Stimulated activated CD4-positive, alpha-beta T cell treated with anti-CD3 and anti-CD28 coated beads, Interleukin-4, amount 100 ng/mL, for 24 hours (primary cell): ENCODE data around the gene EGFLAM.
A peak's percentile ranks its signal among the peaks of the same experiment; 100 is the strongest.

Experiments
- DNase-seq: peaks from one replicate; pipeline ENCODE4 v3.0.0-alpha.2; 2020

EGFLAM gene

GRCh38 chr5:38423276-38424147 lies 165.2 kb downstream of the EGFLAM start:
- DNase-seq: no peak

DNA sequence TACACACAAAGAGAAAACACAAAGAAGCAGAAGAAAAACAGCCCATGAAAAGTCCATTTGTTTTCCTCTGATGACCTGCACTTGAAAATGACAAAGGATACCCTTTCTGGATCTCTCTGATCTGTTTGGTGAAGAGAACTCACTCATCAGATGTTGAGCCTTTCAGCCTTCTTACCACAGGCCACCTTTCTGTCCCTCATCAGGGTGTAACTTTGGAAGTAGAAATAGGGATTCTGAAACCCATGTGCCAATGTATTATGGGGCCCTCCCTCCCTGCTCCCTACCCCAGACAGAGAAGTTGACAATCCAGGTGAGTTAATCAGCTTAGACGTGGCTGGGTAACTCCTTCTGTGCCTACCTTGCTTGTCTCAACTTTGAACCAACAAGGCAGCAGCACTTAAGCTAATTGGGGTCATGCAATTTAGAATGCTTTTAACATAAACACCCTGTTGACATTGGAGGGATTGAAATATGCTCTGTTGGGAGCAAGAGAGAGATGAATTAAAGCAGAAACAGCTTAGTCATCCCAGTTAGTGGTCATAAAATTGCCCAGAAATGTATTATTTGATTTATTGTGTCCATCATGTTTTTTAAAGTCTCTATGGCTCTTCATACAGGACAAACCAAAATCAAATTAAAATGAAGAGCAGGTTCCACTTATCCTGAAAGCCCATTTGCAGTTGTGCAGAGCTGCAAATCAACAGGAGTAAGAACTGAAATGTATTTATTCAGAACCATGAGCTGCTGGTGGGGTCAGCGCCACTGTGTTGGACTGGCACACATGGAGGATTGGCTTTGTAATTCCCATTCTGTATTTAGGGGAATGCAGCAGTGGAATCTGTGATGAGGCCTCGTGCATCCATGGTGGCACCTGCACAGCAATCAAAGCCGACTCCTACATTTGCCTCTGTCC lies 166.0 kb downstream of the EGFLAM start:
- DNase-seq: no peak

DNA sequence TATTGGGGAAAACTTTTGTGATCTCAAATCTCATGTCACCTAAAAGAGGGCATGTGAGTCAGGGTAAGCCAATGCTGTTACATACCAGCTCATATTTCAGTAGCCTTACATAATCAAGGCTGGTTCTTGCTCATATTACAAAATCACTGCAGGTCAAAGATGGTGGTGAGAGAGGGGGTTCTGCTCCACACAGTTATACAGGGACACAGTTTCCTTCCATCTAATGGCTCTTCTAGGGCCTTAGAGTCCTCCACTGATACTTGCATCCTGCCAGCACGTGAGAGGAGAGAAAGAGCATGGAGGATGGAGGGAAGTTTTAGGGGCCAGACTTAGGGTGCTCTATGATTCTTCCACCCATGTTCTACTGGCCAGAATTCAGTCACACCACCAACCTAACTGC lies 168.1 kb downstream of the EGFLAM start:
- DNase-seq: no peak

- DNase-seq: no peak
These were observed 168.9 kb downstream of the EGFLAM start for GRCh38 chr5:38426986-38427950.

DNA sequence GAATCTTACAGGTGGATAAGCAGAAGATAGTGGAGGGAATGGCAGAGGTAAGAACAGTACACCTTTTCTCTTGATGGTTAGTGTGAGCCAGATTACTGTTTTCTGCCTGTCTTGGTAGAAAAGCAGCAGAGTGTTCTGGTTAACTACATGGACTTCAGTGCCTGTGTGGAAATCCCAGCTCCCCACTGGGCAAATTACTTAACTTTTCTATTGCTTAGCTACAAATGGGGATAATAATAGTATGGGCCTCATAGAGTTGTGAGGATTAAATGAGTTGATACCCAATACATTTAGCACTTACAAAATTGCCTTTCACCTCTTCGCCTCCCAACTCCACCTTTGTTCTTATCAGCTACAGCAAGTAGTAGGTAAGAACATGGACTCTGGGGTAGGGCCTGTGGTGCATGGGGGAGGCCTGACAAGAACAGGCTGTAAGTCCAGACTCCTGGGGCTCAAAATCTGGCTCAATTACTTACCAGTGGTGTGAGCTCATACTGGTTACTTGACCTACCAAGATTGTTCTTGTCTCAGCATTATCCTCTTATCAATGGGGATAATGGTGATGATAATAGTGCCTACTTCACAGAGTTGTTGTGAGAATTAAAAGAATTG lies 173.0 kb downstream of the EGFLAM start:
- no peak for DNase-seq

GRCh38 chr5:38433160-38433861 lies 175.0 kb downstream of the EGFLAM start:
- no peak for DNase-seq

GRCh38 chr5:38434966-38435705 lies 176.8 kb downstream of the EGFLAM start:
- DNase-seq: no peak

GRCh38 chr5:38438757-38439156 lies 180.4 kb downstream of the EGFLAM start:
- no peak for DNase-seq

GRCh38 chr5:38441453-38442246 lies 183.3 kb downstream of the EGFLAM start:
- DNase-seq: peak; percentile 85

- DNase-seq: no peak
These were observed 183.9 kb downstream of the EGFLAM start for GRCh38 chr5:38442247-38442573.

DNA sequence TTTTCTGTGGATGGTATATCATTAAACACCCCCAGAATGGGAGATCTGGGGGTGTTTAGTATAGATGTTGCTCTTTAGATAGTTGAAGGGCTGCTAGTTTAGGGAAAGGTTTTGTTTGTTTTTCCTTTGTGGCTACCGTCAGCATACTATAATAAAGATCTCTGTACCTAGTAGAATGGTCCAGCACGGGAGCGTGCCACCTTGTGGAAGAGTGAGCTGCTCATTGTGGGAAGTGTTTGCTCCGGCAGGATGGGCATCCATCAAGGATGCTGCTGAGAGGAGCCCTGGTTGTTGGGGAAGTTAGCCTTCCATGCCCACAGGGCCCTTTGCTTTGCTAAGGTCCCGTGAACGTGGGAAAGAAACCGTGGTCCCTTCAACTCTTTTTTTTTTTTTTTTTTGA lies 185.0 kb downstream of the EGFLAM start:
- DNase-seq: no peak

- no peak for DNase-seq
These were observed 187.1 kb downstream of the EGFLAM start for GRCh38 chr5:38445374-38446028.

DNA sequence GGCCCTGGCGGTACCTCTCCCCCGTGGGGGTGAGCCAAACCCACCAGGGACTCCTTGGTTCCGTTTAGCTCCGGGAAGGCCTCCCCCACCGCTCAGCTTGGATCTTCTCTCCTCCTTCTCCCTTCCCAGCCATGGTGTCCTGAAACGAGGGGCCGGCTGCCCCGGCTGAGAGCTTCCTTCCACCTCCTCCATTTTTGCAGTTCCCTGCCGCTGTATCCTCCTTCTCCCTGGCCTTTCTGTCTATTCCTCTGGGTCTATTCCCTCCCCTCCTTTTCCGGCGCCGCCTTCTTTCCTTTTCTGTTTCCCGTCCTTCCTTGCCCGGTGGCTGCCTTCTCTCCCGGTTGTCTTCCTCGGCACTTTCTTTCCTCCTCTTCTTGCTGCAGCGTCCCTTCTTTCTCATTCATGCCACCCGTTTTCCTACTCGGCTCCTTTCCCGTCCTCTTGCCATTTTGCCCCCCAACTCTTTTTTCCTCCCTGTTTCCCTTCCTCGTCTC lies 187.7 kb downstream of the EGFLAM start:
- DNase-seq: no peak

DNA sequence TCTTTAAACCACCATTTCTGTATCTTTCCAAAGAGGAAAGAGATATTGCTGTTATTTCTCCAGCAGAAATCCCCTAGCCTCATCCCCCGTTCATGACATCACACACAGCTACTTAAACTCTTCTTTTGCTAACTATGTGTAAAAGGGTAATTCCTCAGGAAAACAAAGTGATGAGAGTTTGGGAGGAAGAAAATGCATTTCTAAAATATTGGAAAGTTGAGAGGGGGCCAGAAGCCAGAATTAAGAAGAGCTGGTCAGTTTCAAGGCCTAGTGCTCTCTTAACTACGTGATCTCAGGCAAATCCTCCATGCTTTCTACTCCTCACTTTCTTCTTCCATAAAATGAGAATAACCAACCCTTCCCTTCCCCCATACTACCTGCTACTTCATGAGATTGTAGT lies 188.7 kb downstream of the EGFLAM start:
- DNase-seq: no peak

DNA sequence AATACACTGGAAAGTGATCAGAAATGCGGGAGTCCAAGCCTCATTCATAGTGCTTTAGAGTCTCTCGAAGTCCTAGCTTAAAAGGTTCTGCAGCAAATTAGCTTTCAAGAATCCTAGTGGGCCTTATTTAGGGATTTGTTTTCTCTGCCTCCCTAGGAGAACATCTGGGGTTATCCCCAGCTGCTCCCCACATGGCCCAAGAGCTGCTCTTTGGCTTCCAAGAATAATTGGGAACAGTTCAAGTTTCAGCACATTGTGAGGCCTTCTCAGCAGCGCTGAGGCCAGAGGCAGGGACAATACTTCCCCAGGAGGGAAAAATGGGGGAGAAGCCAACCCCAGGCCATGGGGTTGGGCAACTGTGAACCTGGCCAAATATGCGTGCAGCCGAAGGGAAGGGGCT lies 189.4 kb downstream of the EGFLAM start:
- DNase-seq: no peak

- DNase-seq: no peak
These were observed 190.4 kb downstream of the EGFLAM start for GRCh38 chr5:38448568-38449350.

- no peak for DNase-seq
These were observed 192.3 kb downstream of the EGFLAM start for GRCh38 chr5:38450627-38451026.

DNA sequence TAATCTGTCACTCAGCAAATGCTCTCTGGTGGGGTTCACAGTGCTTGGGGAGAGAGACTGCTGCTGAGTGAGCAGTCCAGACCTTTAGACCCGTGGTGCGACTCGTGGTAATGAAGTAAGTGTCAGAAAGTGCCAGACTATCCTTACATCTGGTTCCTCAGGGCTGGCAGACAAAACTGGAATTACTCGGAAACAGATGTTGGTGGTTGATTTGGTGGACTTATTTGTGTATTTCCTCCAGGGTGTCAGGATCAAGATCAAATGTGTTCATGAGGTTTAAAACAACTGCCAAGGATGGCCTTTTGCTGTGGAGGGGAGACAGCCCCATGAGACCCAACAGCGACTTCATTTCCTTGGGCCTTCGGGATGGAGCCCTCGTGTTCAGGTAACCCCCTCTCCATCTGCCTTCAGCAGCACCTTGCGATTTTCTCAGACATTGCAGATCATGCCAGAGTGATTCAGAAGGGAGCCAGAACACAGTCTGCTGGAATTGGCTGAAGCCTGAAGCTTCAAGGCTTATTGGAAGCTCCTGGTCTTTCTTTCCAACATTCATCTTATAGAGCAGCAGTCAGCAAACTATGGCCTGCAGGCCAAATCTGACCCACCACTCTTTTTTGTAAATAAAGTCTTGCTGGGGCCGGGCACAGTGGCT lies 192.8 kb downstream of the EGFLAM start:
- no peak for DNase-seq
